ENCODE data around the gene NPTXR. TPM values are rescaled to one million over a fixed set of nuclear protein-coding genes. Genes with fewer than 3 reads are reported as not detected.

NPTXR gene
- total and polyA plus RNA-seq, 2 donors (not counting 1 experiment from before 2014, with no cell fraction given): 1.0 to 2.0 TPM

DNA sequence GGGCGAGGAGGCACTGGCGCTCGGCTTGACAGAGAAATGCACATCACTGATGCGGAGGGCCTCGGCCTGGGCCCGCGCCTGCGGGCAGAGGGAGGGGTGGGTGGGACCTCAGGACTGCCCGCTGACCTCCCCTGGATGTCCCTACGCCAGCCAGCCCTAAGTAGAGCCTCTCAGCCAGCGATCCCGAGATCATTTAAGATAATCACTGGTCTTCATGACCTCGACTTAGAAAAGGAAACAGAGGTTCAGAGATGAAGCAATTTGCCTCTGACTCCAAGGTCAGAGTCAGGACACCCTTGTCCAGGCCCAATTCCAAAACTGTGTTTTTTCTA is 23.3 kb upstream of the NPTXR start:
- Histone ChIP-seq H3K27me3 (ENCODE audit: control insufficient read depth, insufficient read depth, low read length) (no peaks in the 10 kb centered on the region), H4K20me1 (ENCODE audit: control insufficient read depth, extremely low read depth, insufficient read depth, low read length) (peaks cover 2% of the 10 kb centered on the region), H3K9me3 (ENCODE audit: control insufficient read depth, insufficient read depth, low read depth, low read length) (no peaks in the 10 kb centered on the region), H2AFZ (ENCODE audit: low read length) (no peak overlapping the region), H3K36me3 (ENCODE audit: control insufficient read depth, insufficient read depth, low read length) (peaks cover 19% of the 10 kb centered on the region), H3K4me1 (ENCODE audit: control insufficient read depth, extremely low read depth, insufficient read depth, low read length) (peaks cover 2% of the 10 kb centered on the region), H3K9ac (ENCODE audit: insufficient read depth, low read length) (no peak overlapping the region), H3K4me3 (replicated peaks in 1 of 4; ENCODE audit: control extremely low read depth in 1 of 4, insufficient read depth in 1 of 4, low read depth in 3 of 4, low read length in 4 of 4) (no peak overlapping the region), H3K79me2 (ENCODE audit: control insufficient read depth, insufficient read depth, low read length) (peaks cover 16% of the 10 kb centered on the region), H3K4me2 (ENCODE audit: extremely low read depth, insufficient read depth, low read length) (no peak overlapping the region), H3K27ac (ENCODE audit: insufficient read depth, low read length) (no peak overlapping the region)
- no peak for DNase-seq (ENCODE audit: low read depth in 2 of 2)
- no peak for TF ChIP-seq EZH2 (IDR thresholded peaks at IDR 0.05; ENCODE audit: low read length, missing control alignments)

- Histone ChIP-seq H3K27ac (ENCODE audit: insufficient read depth, low read length) (no peak overlapping the region), H3K4me2 (ENCODE audit: extremely low read depth, insufficient read depth, low read length) (no peak overlapping the region), H3K4me1 (ENCODE audit: control insufficient read depth, extremely low read depth, insufficient read depth, low read length) (peaks cover 2% of the 10 kb centered on the region), H3K9me3 (ENCODE audit: control insufficient read depth, insufficient read depth, low read depth, low read length) (no peaks in the 10 kb centered on the region), H3K27me3 (ENCODE audit: control insufficient read depth, insufficient read depth, low read length) (no peaks in the 10 kb centered on the region), H2AFZ (ENCODE audit: low read length) (no peak overlapping the region), H3K9ac (ENCODE audit: insufficient read depth, low read length) (no peak overlapping the region), H3K36me3 (ENCODE audit: control insufficient read depth, insufficient read depth, low read length) (peaks cover 19% of the 10 kb centered on the region), H3K79me2 (ENCODE audit: control insufficient read depth, insufficient read depth, low read length) (peaks cover 16% of the 10 kb centered on the region), H3K4me3 (replicated peaks in 1 of 4; ENCODE audit: control extremely low read depth in 1 of 4, insufficient read depth in 1 of 4, low read depth in 3 of 4, low read length in 4 of 4) (no peak overlapping the region), H4K20me1 (ENCODE audit: control insufficient read depth, extremely low read depth, insufficient read depth, low read length) (peaks cover 2% of the 10 kb centered on the region)
- TF ChIP-seq EZH2 (IDR thresholded peaks at IDR 0.05; ENCODE audit: low read length, missing control alignments) (no peak), CTCF (conservative IDR thresholded peaks at IDR 0.05 in 1 of 2, IDR thresholded peaks at IDR 0.05 in 1 of 2; ENCODE audit: low read depth in 1 of 2, low read length in 2 of 2) (no peak)
- no peak for DNase-seq (ENCODE audit: low read depth in 2 of 2)
These were observed 22.7 kb upstream of the NPTXR start for GRCh38 chr22:38866399-38867123.

DNA sequence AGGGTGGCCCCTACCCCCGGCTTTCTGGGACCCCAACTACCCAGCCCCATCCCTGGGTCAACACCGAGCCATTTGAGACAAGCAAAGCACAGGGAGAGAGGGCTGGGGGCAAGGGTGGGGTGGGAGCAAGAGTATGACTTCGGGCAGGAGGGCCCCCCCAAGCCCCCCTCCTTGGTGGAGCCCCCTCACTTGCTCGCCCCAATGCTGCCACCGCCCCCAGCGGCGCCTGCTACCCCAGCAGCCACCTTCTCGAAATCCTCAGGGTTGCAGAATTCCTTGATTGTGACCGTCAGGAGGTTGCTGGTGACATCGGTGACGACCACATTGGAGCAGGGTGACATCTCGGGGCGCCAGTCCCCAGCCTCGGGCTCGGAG is 22.2 kb upstream of the NPTXR start:
- Histone ChIP-seq H3K4me1 (ENCODE audit: control insufficient read depth, extremely low read depth, insufficient read depth, low read length) (peaks cover 2% of the 10 kb centered on the region), H3K27ac (ENCODE audit: insufficient read depth, low read length) (no peak overlapping the region), H2AFZ (ENCODE audit: low read length) (no peak overlapping the region), H3K9ac (ENCODE audit: insufficient read depth, low read length) (no peak overlapping the region), H3K36me3 (ENCODE audit: control insufficient read depth, insufficient read depth, low read length) (peaks cover 19% of the 10 kb centered on the region), H3K4me3 (replicated peaks in 1 of 4; ENCODE audit: control extremely low read depth in 1 of 4, insufficient read depth in 1 of 4, low read depth in 3 of 4, low read length in 4 of 4) (no peak overlapping the region), H3K4me2 (ENCODE audit: extremely low read depth, insufficient read depth, low read length) (no peak overlapping the region), H3K9me3 (ENCODE audit: control insufficient read depth, insufficient read depth, low read depth, low read length) (no peaks in the 10 kb centered on the region), H3K27me3 (ENCODE audit: control insufficient read depth, insufficient read depth, low read length) (no peaks in the 10 kb centered on the region), H4K20me1 (ENCODE audit: control insufficient read depth, extremely low read depth, insufficient read depth, low read length) (peaks cover 2% of the 10 kb centered on the region), H3K79me2 (ENCODE audit: control insufficient read depth, insufficient read depth, low read length) (peaks cover 11% of the 10 kb centered on the region)
- no peak for TF ChIP-seq CTCF (conservative IDR thresholded peaks at IDR 0.05 in 1 of 2, IDR thresholded peaks at IDR 0.05 in 1 of 2; ENCODE audit: low read depth in 1 of 2, low read length in 2 of 2)
- no peak for TF ChIP-seq EZH2 (IDR thresholded peaks at IDR 0.05; ENCODE audit: low read length, missing control alignments)
- no peak for DNase-seq (ENCODE audit: low read depth in 2 of 2)
